ENCODE data around the gene COQ8B. TPM values are rescaled to one million over a fixed set of nuclear protein-coding genes. Genes with fewer than 3 reads are reported as not detected.

Gene COQ8B
- total RNA-seq, 1 donor, result 29.5 TPM

GRCh38 chr19:40723661-40724254 is 7.1 kb upstream of the COQ8B start:
- no peak for DNase-seq (ENCODE audit: low read depth)
- TF ChIP-seq CTCF (IDR thresholded peaks at IDR 0.05; ENCODE audit: insufficient read depth, low read length), result no peak
- H3K4me3 ChIP-seq (ENCODE audit: low read depth, low read length), result no peak overlapping the region

DNA sequence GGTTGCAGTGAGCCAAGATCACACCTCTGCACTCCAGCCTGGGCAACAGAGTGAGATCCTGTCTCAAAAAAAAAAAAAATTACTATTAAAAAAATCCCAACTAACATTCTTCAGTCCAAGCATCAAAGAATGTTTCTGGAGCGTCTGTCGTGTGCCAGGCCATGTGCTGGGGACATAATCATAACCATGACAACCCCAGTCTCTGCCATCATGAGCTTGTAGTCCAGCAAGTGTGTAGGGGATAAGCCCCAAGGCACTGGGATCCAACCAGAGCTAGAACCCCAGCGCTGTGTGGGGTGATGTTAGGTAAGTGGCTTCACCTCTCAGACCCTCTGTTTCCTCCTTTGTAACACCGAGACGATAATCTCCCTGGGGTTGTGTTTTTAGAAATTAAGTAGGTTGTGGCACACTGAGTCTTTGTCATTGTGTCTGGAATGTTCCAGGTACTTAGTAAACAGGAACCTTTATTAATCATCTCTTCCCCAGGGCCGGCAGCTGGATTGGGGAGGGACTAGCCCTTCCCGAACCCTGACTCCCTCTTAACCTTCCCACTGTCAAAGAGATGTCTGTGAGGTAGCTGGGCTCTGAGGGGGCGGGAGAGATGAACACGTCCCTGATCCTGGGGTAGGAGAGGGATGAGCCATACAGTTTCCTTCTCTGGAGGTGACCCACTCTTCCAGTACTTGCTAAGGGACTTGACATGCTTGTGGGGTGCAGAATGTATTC is 5.4 kb upstream of the COQ8B start:
- no peak for TF ChIP-seq CTCF (IDR thresholded peaks at IDR 0.05; ENCODE audit: insufficient read depth, low read length)
- DNase-seq (ENCODE audit: low read depth), result no peak
- H3K4me3 ChIP-seq (ENCODE audit: low read depth, low read length), result peak overlapping the region; percentile 31

- no peak for DNase-seq (ENCODE audit: low read depth)
- H3K4me3 ChIP-seq (ENCODE audit: low read depth, low read length), result peak overlapping the region; percentile 93
- TF ChIP-seq CTCF (IDR thresholded peaks at IDR 0.05; ENCODE audit: insufficient read depth, low read length), result no peak
Measured at GRCh38 chr19:40721140-40721486, 4.4 kb upstream of the COQ8B start.

- peak overlapping the region; percentile 93 for H3K4me3 ChIP-seq (ENCODE audit: low read depth, low read length)
- DNase-seq (ENCODE audit: low read depth), result no peak
- TF ChIP-seq CTCF (IDR thresholded peaks at IDR 0.05; ENCODE audit: insufficient read depth, low read length), result no peak
Measured at GRCh38 chr19:40719414-40719894, 2.8 kb upstream of the COQ8B start.

- DNase-seq (ENCODE audit: low read depth), result peak; percentile 44
- H3K4me3 ChIP-seq (ENCODE audit: low read depth, low read length), result peak overlapping the region; percentile 93
- no peak for TF ChIP-seq CTCF (IDR thresholded peaks at IDR 0.05; ENCODE audit: insufficient read depth, low read length)
Measured at GRCh38 chr19:40718774-40719391, 2.2 kb upstream of the COQ8B start.

DNA sequence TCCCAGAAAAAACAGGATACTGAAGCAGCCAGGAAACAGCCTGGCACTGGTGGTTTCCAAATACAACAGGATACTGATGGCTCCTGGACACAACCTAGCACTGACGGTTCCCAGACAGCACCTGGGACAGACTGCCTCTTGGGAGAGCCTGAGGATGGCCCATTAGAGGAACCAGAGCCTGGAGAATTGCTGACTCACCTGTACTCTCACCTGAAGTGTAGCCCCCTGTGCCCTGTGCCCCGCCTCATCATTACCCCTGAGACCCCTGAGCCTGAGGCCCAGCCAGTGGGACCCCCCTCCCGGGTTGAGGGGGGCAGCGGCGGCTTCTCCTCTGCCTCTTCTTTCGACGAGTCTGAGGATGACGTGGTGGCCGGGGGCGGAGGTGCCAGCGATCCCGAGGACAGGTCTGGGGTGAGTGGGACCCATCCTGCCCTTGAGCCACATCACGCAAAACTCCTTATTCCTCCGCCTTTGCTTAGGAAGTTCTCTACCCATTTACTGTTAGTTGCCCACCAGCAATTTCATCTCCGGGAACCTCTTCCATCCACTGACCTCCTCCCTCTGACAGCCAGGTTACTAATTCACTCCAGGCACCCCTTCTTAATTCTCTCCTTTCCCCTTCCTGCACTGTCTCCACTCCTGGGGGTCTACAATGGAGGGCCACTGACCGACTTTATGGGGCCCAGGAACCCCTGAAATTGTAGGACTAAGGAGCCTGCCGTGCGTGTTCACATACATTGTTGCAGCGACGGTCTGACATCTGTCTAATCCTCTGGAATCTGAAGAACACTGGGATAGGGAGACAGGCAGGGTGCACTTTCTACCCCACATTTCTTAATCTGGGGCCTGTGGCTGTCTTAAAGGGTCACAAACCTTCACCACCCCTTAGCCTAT is 1.4 kb upstream of the COQ8B start:
- H3K4me3 ChIP-seq (ENCODE audit: low read depth, low read length), result peak overlapping the region; percentile 93
- TF ChIP-seq CTCF (IDR thresholded peaks at IDR 0.05; ENCODE audit: insufficient read depth, low read length), result no peak
- DNase-seq (ENCODE audit: low read depth), result no peak
